ENCODE measurements around the gene SLC7A1.

Gene SLC7A1

DNA sequence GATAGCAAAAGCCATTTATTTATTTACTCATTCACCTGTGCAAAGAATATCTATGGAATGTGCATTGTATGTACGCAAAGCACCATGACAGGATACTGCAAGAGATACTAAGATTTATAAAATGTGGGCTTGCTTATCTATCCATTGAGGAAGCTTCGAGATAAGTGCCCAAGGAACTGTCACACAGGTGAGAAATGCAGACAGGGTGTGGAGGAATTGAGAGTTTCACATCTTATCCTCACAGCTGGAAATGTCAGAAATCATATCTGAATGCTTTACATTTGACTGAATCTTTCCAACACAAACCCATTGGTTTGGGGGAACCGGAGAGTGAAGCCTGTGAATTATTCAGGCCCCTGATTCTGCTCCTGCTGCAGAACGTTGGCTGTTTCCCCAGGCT is 113.0 kb downstream of the SLC7A1 start:
- DNase-seq (ENCODE audit: low spot score) = no peak
- TF ChIP-seq, protein P1, sequence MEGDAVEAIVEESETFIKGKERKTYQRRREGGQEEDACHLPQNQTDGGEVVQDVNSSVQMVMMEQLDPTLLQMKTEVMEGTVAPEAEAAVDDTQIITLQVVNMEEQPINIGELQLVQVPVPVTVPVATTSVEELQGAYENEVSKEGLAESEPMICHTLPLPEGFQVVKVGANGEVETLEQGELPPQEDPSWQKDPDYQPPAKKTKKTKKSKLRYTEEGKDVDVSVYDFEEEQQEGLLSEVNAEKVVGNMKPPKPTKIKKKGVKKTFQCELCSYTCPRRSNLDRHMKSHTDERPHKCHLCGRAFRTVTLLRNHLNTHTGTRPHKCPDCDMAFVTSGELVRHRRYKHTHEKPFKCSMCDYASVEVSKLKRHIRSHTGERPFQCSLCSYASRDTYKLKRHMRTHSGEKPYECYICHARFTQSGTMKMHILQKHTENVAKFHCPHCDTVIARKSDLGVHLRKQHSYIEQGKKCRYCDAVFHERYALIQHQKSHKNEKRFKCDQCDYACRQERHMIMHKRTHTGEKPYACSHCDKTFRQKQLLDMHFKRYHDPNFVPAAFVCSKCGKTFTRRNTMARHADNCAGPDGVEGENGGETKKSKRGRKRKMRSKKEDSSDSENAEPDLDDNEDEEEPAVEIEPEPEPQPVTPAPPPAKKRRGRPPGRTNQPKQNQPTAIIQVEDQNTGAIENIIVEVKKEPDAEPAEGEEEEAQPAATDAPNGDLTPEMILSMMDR (IDR thresholded peaks at IDR 0.05; ENCODE audit: borderline replicate concordance, control extremely low read depth, extremely low read depth, insufficient read depth, missing control alignments) = no peak
- in situ Hi-C loops (cut with MboI; ENCODE audit: low sequenced_read_pairs, unreplicated experiment) = no loop called here

DNA sequence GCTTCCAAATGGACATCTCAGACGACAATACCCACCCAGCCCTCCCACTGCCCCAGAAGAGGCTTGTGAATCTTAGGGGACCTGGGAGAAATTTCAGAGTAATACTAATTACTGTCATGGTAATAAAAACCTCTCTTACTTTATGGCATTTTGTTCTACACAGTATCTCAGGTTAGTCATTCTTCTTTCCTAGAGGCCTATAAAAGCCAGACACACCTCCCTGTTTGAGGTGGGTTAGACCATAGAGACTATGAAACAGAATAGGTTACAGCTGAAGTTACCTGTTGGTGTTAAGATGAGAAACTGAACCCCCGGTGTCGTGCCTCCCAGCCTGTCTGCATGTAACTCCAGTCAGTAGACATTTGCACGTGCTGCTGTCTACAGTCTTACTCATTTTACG is 113.9 kb downstream of the SLC7A1 start:
- in situ Hi-C loops (cut with MboI; ENCODE audit: low sequenced_read_pairs, unreplicated experiment) = no loop called here
- no peak for DNase-seq (ENCODE audit: low spot score)
- TF ChIP-seq, protein P1 (IDR thresholded peaks at IDR 0.05; ENCODE audit: borderline replicate concordance, control extremely low read depth, extremely low read depth, insufficient read depth, missing control alignments) = no peak

DNA sequence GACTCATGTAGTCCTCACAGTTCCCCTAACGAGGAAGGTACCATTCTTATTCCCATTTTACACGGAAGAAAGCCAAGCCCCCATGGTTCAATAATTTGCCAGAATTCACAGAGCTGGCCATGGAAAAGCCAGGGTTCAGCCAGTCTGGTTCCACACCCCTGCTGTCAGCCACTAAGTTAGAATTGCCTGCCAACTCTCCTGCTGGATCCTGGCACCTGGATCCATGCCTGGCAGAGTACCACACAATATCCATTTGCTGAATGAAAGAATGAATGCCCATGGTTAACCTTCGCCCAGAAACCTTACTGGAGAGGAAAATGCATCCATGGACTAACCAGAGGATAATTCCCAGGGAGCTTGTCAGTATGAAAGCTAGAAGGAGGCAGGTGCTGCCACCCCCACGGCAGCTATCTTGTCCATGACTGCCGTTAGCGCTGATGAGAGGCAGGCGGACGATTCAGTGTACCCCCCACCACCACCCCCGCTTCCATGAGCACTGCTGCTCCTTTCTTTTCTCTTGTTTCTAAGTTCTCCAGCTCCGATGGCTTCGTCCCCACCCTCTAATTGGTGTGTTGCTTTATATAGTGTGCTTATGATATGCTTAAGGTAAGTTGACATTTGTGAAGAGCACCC is 114.5 kb downstream of the SLC7A1 start:
- no peak for DNase-seq (ENCODE audit: low spot score)
- TF ChIP-seq, protein P1 (IDR thresholded peaks at IDR 0.05; ENCODE audit: borderline replicate concordance, control extremely low read depth, extremely low read depth, insufficient read depth, missing control alignments) = no peak
- in situ Hi-C loops (cut with MboI; ENCODE audit: low sequenced_read_pairs, unreplicated experiment) = no loop called here

DNA sequence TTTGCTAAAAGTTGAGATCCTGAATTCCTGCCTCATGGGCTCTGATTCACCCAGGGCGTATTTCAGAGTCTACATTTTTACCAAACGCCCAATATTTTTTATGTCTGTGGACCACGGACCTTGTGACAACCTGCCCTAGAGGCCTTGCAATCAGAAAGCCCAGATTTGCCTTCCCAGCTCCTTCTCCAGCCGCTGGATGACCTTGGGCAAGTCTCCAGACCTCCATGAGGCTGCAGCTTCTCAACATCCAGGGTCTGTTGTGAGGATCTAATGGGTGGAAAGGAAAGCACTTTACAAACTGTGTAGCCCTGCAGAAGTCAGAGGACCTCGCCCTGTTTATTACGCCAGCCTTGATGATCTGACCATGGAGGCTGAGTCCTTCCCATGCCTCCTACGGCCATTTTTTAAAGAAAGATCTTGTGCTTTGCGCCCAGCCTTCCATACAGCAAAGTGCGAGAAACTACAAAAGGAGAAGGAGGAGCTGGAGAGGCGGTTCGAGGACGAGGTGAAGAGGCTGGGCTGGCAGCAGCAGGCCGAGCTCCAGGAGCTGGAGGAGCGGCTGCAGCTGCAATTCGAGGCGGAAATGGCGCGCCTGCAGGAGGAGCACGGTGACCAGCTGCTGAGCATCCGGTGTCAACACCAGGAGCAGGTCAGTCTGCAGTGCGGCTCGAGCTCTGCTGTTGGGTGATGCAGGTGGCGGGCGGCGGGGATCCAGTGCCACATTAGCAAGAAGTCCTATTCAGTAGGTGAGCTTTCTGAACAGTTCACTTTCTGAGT is 115.6 kb downstream of the SLC7A1 start:
- in situ Hi-C loops (cut with MboI; ENCODE audit: low sequenced_read_pairs, unreplicated experiment) = no loop called here
- TF ChIP-seq, protein P1 (IDR thresholded peaks at IDR 0.05; ENCODE audit: borderline replicate concordance, control extremely low read depth, extremely low read depth, insufficient read depth, missing control alignments) = no peak
- DNase-seq (ENCODE audit: low spot score) = no peak

DNA sequence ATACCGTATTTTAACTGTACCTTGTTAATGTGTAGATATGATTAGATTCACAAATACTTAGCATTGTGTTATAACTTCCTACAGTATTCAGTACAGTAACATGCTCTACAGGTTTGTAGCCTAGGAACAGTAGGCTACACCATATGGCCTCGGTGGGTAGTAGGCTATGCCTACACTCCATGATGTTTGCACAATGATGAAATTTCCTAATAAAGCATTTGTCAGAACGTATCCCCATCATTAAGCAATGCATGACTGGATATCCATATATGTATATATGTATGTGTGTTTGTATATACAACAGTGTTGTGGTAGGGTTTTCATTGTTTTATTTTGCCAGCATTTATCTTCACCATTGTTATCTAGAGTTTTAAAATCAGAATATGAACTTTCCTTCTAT is 119.4 kb downstream of the SLC7A1 start:
- no peak for DNase-seq (ENCODE audit: low spot score)
- in situ Hi-C loops (cut with MboI; ENCODE audit: low sequenced_read_pairs, unreplicated experiment) = no loop called here
- TF ChIP-seq, protein P1 (IDR thresholded peaks at IDR 0.05; ENCODE audit: borderline replicate concordance, control extremely low read depth, extremely low read depth, insufficient read depth, missing control alignments) = no peak

DNA sequence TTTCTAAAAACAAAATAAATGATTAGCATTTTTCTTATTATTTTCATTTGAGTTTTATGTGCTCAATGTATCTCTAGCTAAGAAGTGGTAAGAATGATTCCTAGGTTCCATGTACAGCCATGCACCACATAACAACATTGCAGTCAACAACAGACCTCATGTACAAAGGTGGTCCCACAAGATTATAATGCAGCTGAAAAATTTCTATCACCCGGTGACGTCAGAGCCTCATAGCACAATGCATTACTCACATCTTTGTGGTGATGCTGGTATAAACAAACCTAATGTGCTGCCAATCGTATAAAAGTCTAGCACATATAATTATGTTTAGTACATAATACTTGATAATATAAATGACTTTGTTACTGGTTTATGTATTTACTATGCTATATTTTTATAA is 120.5 kb downstream of the SLC7A1 start:
- TF ChIP-seq, protein P1 (IDR thresholded peaks at IDR 0.05; ENCODE audit: borderline replicate concordance, control extremely low read depth, extremely low read depth, insufficient read depth, missing control alignments) = no peak
- in situ Hi-C loops (cut with MboI; ENCODE audit: low sequenced_read_pairs, unreplicated experiment) = no loop called here
- no peak for DNase-seq (ENCODE audit: low spot score)

Data from GM13976 (cell line).